Heart right ventricle (tissue), 16 donors: Measurements from ENCODE around the gene ALKBH5. TPM values are rescaled to one million over a fixed set of nuclear protein-coding genes. Genes with fewer than 3 reads are reported as not detected.

Experiments
- ATAC-seq, 8 donors: fragments of 200-7000 bp; cut with Tn5 transposase; one replicate each; pipeline ENCODE4 v1.9.1; 2020; ENCODE audit warnings: mild to moderate bottlenecking in 8 of 8, moderate library complexity in 8 of 8, moderate number of reproducible peaks in 1 of 8
- DNase-seq, 2 donors: peaks; one replicate each; pipeline ENCODE4 v3.0.0-alpha.2; 2020
- H3K27ac ChIP-seq, 10 donors: fragments of 200-600 bp; sonication (generic) in 2 of 10; one replicate each; pipeline versions ENCODE4 v1.5.0 to v1.8.0; 2020 to 2022; ENCODE audit warnings: mild to moderate bottlenecking in 3 of 10
- H3K27me3 ChIP-seq, 7 donors: fragments of 200-600 bp; one replicate each; pipeline ENCODE4 v1.8.0; 2021 to 2022; ENCODE audit warnings: mild to moderate bottlenecking in 2 of 7
- H3K36me3 ChIP-seq, 9 donors: fragments of 200-600 bp; sonication (generic) in 1 of 9; one replicate each; pipeline versions ENCODE4 v1.5.0 to v1.8.0; 2020 to 2022; ENCODE audit warnings: mild to moderate bottlenecking in 2 of 9
- H3K4me1 ChIP-seq, 9 donors: fragments of 200-600 bp; sonication (generic) in 1 of 9; one replicate each; pipeline versions ENCODE4 v1.5.0 to v1.8.0; 2020 to 2022; ENCODE audit warnings: mild to moderate bottlenecking in 4 of 9
- H3K4me3 ChIP-seq, 10 donors: fragments of 200-600 bp; sonication (generic) in 2 of 10; one replicate each; pipeline versions ENCODE4 v1.5.0 to v1.8.0; 2020 to 2022; ENCODE audit warnings: mild to moderate bottlenecking in 7 of 10, moderate library complexity in 2 of 10
- H3K9me3 ChIP-seq, 11 donors: fragments of 200-600 bp in 10 of 11; sonication (generic) in 2 of 11; one replicate each; pipeline versions ENCODE4 v1.5.0 to v1.8.0; 2013 to 2022; ENCODE audit warnings: mild to moderate bottlenecking in 2 of 11, control low read depth in 1 of 11, moderate library complexity in 1 of 11
- WGBS, 2 donors: extraction: QIAGEN DNeasy Blood & Tissue Kit; methylation state at CpG; one replicate each; pipeline ENCODE4 v1.1.7; 2013; ENCODE audit warnings: inconsistent platforms in 1 of 2; 5-methylcytosine and 5-hydroxymethylcytosine counted together
- intact Hi-C, 10 donors: fragments of 100-400 bp; cut with DNase I; formaldehyde crosslinking; loops; one replicate each; pipeline versions ENCODE4 v1.11.1 to v1.14.2; 2022
- polyA plus RNA-seq, 2 donors: library from polyadenylated mRNA; stranded (reverse); fragments of 200-250 nt; gene quantifications; one replicate each; pipeline ENCODE4 v1.2.3, GENCODE V29; 2013
- total RNA-seq, 10 donors: library from RNA; stranded (reverse); fragmentation: NEBNext Ultra II Directional in 3 of 10; extraction: Animal tissue kit (Norgen Biotek cat#: 25700) in 3 of 10; gene quantifications; one replicate each; pipeline versions ENCODE4 v1.2.1 to v1.2.4, GENCODE V29; 2021 to 2023
- TF ChIP-seq, protein P1 (sequence below), 9 donors: fragments of 200-600 bp; sonication (generic) in 2 of 9; IDR thresholded peaks; one replicate each; pipeline versions ENCODE4 v1.5.0 to v1.8.0; 2021 to 2022; ENCODE audit warnings: antibody characterized with exemption in 9 of 9, mild to moderate bottlenecking in 5 of 9, moderate library complexity in 1 of 9
- donor health status: Arrhythmogenic right ventricular cardiomyopathy.
- donor health status: ischemic (EF 13 %, LVEDD 7.1; RV severe dilation, severe dysfunction).
- donor health status: healthy with polysubstance abuse.
- donor health status: DM: no; HTN: yes; CAD: no.
- donor health status: DM: no; HTN: no; CAD: no.
- donor health status: ischemic (EF 25% LVEDD 6.9; RV normal size, moderate dysfunction).
- donor health status: ischemic (EF 25% LVEDD 5.7; RV mildly dilated, moderate dysfunction).
- donor health status: healthy.
- donor health status: DM: yes; HTN: yes; CAD: no.
- donor health status: Ischemic cardiomyopathy.
- donor health status: ischemic (EF 35%, LVEDD 5.7; RV mildly dilated, moderate dysfunction).
- donor health status: nonischemic (EF 11% LVEDD 7.7; RV severe dilation, severe dysfunction).
- donor health status: DM: yes; HTN: yes; CAD: no.
- donor health status: PGD.
- donor health status: ischemic (EF 29% LVEDD 5.4; RV normal size, mild dysfunction).
- donor health status: nonischemic (EF 23%, LVEDD 6.1; RV moderate dilation, normal function).

The ALKBH5 gene
- total and polyA plus RNA-seq, 12 donors = 72.6 to 208 (median 190) TPM

DNA sequence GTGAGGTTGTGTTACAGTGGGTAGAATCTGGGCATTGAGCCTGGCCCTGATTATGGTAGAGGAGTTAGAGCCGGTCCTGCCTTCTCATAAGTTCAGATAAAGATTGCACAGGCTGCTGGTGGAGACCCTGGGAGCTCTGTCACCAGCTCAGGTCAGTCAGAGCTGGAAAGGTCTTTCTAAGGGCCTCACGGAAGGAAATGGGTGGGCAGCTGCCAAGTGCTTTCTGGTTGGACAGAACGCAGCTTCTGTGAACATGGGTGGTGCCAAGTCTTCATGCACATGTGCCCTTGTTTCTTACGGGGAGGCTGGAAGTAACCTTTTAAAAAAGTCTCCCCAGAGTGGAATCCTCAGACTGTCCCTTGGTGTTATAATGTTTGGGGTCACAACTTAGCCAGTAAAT, 14.9 kb downstream of the ALKBH5 start:
- Histone ChIP-seq H3K36me3 (peaks cover 0 to 94% (median 22%) of the 10 kb centered on the region in 9 donors), H3K9me3 (no peaks in the 10 kb centered on the region), H3K4me3 (no peak overlapping the region), H3K27me3 (no peaks in the 10 kb centered on the region), H3K4me1 (peaks cover 17 to 91% (median 74%) of the 10 kb centered on the region in 9 donors), H3K27ac (no peak overlapping the region)
- intact Hi-C loops = no loop called here
- TF ChIP-seq, protein P1, sequence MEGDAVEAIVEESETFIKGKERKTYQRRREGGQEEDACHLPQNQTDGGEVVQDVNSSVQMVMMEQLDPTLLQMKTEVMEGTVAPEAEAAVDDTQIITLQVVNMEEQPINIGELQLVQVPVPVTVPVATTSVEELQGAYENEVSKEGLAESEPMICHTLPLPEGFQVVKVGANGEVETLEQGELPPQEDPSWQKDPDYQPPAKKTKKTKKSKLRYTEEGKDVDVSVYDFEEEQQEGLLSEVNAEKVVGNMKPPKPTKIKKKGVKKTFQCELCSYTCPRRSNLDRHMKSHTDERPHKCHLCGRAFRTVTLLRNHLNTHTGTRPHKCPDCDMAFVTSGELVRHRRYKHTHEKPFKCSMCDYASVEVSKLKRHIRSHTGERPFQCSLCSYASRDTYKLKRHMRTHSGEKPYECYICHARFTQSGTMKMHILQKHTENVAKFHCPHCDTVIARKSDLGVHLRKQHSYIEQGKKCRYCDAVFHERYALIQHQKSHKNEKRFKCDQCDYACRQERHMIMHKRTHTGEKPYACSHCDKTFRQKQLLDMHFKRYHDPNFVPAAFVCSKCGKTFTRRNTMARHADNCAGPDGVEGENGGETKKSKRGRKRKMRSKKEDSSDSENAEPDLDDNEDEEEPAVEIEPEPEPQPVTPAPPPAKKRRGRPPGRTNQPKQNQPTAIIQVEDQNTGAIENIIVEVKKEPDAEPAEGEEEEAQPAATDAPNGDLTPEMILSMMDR (IDR thresholded peaks at IDR 0.05) = no peak
- ATAC-seq (peak in 5 of 8 donors; percentile 7 to 56 (median 42)), DNase-seq (no peak)
- WGBS, 2 donors = 8 to 19% methylated on average over 4 of the region's 4 CpGs

DNA sequence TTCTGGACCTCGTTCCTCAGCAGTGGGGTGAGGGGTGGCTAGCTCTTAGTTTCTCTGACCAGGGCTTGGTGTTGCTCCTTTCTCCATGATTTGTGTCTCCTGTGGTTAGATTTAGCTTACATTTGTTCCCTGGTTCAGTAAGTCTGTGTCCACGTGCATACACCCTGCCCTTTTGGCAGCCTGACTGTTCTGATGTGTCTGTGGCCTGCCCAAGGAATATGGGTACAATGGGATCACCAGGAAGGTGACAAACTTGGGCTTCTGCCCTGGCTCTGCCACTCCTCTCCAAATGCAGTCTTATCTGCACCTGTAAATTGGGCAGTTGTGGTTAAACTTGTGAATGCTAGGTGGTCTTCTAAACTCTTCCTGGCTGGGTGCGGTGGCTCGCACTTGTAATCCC, 17.5 kb downstream of the ALKBH5 start:
- Histone ChIP-seq H3K4me1 (peaks cover 17 to 86% (median 65%) of the 10 kb centered on the region in 9 donors), H3K27ac (no peak overlapping the region), H3K36me3 (peaks cover 0 to 98% (median 12%) of the 10 kb centered on the region in 9 donors), H3K4me3 (no peak overlapping the region), H3K9me3 (no peaks in the 10 kb centered on the region), H3K27me3 (no peaks in the 10 kb centered on the region)
- no peak for DNase-seq
- TF ChIP-seq, protein P1 (IDR thresholded peaks at IDR 0.05) = no peak
- ATAC-seq = peak in 3 of 8 donors; percentile 19 to 72 (median 25)
- intact Hi-C loops = loop anchor here in 2 of 10 donors (10.0 kb wide), 2 partner anchors 56 to 114 kb away; partner anchors contain the start of genes SMCR8 (in 1 of the 2) and TOP3A (in 1 of the 2)
- WGBS, 2 donors = 73% methylated on average over 4 of the region's 4 CpGs

DNA sequence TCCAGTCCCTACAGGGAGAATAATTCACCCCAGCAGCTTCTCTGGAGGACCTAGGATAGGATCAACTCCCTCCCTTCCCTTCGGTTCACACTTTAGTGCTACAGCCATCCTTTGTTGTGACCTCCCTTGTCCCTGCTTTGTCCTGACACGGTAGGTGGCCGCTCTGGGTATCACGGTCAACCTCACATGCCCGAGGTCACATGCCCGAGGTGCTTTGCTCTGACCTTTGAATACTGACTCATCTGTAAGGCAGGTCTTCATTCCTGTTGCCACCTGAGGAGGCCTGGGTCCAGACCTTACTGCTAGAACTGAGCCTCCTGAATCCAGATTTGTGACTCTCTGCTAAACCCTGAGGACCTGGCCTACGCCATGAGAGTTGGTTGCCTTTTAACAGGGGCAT, 19.7 kb downstream of the ALKBH5 start:
- Histone ChIP-seq H3K27ac (no peak overlapping the region), H3K9me3 (no peaks in the 10 kb centered on the region), H3K27me3 (no peaks in the 10 kb centered on the region), H3K4me3 (no peak overlapping the region), H3K4me1 (peaks cover 10 to 79% (median 50%) of the 10 kb centered on the region in 9 donors), H3K36me3 (peaks cover 0 to 98% (median 26%) of the 10 kb centered on the region in 9 donors)
- intact Hi-C loops = loop anchor here in 2 of 10 donors (10.0 kb wide), 2 partner anchors 59 to 111 kb away; partner anchors contain the start of genes SMCR8 (in 1 of the 2) and TOP3A (in 1 of the 2)
- 59 to 72% methylated on average over 7 of the region's 7 CpGs for WGBS, 2 donors
- DNase-seq = no peak
- ATAC-seq = peak in 1 of 8 donors; percentile 36
- TF ChIP-seq, protein P1 (IDR thresholded peaks at IDR 0.05) = no peak

DNA sequence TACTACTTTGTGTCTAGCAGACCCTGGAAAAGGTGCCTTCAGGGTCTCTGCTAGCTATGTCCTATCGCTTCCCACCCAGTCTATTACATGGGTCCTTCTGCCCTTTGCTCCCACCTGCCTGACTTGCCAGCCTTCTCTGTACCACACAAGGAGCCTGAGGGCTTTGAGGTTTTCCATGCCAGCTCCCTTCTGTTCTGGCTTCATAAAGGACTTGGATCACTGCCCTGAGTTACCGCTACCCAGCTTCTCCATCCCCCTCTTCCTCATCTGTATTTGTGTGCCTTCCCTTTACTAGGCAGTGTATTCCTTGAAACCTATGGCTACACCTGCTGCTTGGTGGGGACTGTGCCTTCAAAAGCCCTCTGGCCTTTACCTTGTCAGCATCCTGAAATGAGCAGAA, 22.2 kb downstream of the ALKBH5 start:
- peak in 2 of 8 donors; percentile 16 to 37 for ATAC-seq
- H3K27ac ChIP-seq = no peak overlapping the region
- no peak for DNase-seq
- H3K9me3 ChIP-seq = no peaks in the 10 kb centered on the region
- TF ChIP-seq, protein P1 (IDR thresholded peaks at IDR 0.05) = no peak
- intact Hi-C loops = loop anchor here in 2 of 10 donors (10.0 kb wide), 2 partner anchors 61 to 109 kb away; partner anchors contain the start of genes SMCR8 (in 1 of the 2) and TOP3A (in 1 of the 2)
- H3K4me3 ChIP-seq = no peak overlapping the region
- no peaks in the 10 kb centered on the region for H3K27me3 ChIP-seq
- H3K4me1 ChIP-seq = peaks cover 0 to 54% (median 27%) of the 10 kb centered on the region in 9 donors
- WGBS, 2 donors = 73% methylated on average over 2 of the region's 2 CpGs
- H3K36me3 ChIP-seq = peaks cover 0 to 98% (median 46%) of the 10 kb centered on the region in 9 donors
